Prostate gland (tissue), 2 donors: ENCODE data around the gene WDFY4. TPM values are rescaled to one million over a fixed set of nuclear protein-coding genes. Genes with fewer than 3 reads are reported as not detected.

Experiments
- DNase-seq: peaks from one replicate; pipeline ENCODE4 v3.0.0-alpha.2; 2019; ENCODE audit warnings: low spot score
- H3K27ac ChIP-seq, 2 donors: fragments of 200-600 bp; sonication (generic); 2 replicates each; pipeline ENCODE4 v1.5.1; 2017 to 2019
- H3K27me3 ChIP-seq: fragments of 200-600 bp; sonication (generic); replicated peaks from 2 replicates; pipeline ENCODE4 v1.5.1; 2019; ENCODE audit not compliant: insufficient read depth
- H3K36me3 ChIP-seq, 2 donors: fragments of 200-600 bp; sonication (generic); 1 replicate in 1 of 2; 2 replicates in 1 of 2; pipeline versions ENCODE4 v1.5.1 to v1.8.1; 2017 to 2019
- H3K4me1 ChIP-seq: fragments of 200-600 bp; sonication (generic); replicated peaks from 2 replicates; pipeline ENCODE4 v1.5.1; 2019
- H3K4me3 ChIP-seq, 2 donors: fragments of 200-600 bp; sonication (generic); 2 replicates each; pipeline ENCODE4 v1.5.1; 2017 to 2019
- H3K9me3 ChIP-seq: fragments of 200-600 bp; sonication (generic); 2 replicates; pipeline ENCODE4 v1.5.1; 2017
- POLR2A ChIP-seq: fragments of 450-650 bp; IDR thresholded peaks from one replicate; pipeline ENCODE4 v1.6.1; 2016; ENCODE audit warnings: antibody characterized with exemption, mild to moderate bottlenecking
- POLR2AphosphoS5 ChIP-seq: sonication (generic); formaldehyde crosslinking; IDR thresholded peaks from one replicate; pipeline ENCODE4 v1.6.1; 2017; ENCODE audit warnings: antibody characterized with exemption
- WGBS: methylation state at CpG from one replicate; pipeline ENCODE4 v1.1.5; 2018; 5-methylcytosine and 5-hydroxymethylcytosine counted together
- intact Hi-C: fragments of 100-400 bp; cut with DNase I; formaldehyde crosslinking; loops from one replicate; pipeline ENCODE4 v1.14.2; 2022
- total RNA-seq, 2 donors: library from RNA; depleted of rRNA; stranded (reverse); fragments of >200 nt; gene quantifications; one replicate each; pipeline ENCODE4 v1.1.0, GENCODE V29; 2016
- TF ChIP-seq, protein P1 (sequence below), 4 experiments: fragments of 200-600 bp in 2 of 4; fragments of 450-650 bp in 2 of 4; sonication (generic) in 2 of 4; IDR thresholded peaks; 1 replicate in 3 of 4; 2 replicates in 1 of 4; pipeline ENCODE4 v1.5.1; 2016 to 2019; ENCODE audit warnings: antibody characterized with exemption in 4 of 4, mild to moderate bottlenecking in 2 of 4, moderate library complexity in 2 of 4

WDFY4 gene
- total RNA-seq, 2 donors from 2014 or later: 0.59 to 5.7 TPM

DNA sequence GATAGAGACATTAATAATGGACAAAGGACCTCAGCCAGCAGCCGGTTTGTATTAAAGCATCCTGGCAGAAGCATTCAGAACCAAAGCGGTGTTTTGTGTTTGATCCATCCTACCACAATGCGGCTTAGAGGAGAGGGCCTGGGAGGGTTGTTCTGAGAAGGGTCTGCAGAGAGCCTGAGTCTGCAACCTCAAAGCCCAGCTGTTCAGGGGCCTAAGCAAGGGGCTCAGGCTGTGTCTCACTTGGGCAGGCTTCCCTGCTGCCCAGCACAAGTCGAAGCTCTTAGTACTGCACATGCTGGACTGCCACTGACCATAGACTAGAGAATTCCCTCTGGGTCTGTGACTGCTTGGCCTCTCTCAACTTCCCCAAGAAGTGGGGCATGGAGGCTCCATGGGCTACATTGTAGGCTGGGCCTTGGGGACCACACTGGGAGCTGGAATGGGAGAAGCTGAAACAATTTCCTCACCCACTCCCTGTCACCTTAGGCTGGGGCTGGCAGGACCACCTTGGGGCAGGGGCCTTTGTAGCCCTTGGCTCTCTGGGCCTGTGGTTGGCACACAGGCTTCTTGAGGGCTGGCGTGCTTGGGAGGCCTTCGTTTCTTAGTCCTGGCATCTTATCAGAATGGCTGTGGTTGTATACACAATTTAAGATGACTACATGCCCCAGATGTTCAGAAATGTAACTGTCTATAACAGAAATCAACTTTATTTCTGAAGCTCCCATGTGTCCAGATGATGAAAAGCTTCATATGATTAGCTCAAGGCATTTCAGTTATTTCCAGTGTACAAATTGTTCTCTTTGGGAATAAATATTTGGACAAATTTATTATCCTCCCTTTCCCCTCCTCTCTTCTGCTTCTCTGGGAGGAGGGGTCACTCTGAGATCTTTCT, 210.5 kb downstream of the WDFY4 start:
- Histone ChIP-seq H3K4me1 (no peaks in the 10 kb centered on the region), H3K27me3 (no peaks in the 10 kb centered on the region), H3K36me3 (no peaks in the 10 kb centered on the region), H3K27ac (peak overlapping the region; percentile 15 to 33), H3K4me3 (no peak overlapping the region), H3K9me3 (no peaks in the 10 kb centered on the region)
- intact Hi-C loops: no loop called here
- DNase-seq: no peak
- 80% methylated on average over 6 of the region's 6 CpGs for WGBS
- TF ChIP-seq, protein P1, sequence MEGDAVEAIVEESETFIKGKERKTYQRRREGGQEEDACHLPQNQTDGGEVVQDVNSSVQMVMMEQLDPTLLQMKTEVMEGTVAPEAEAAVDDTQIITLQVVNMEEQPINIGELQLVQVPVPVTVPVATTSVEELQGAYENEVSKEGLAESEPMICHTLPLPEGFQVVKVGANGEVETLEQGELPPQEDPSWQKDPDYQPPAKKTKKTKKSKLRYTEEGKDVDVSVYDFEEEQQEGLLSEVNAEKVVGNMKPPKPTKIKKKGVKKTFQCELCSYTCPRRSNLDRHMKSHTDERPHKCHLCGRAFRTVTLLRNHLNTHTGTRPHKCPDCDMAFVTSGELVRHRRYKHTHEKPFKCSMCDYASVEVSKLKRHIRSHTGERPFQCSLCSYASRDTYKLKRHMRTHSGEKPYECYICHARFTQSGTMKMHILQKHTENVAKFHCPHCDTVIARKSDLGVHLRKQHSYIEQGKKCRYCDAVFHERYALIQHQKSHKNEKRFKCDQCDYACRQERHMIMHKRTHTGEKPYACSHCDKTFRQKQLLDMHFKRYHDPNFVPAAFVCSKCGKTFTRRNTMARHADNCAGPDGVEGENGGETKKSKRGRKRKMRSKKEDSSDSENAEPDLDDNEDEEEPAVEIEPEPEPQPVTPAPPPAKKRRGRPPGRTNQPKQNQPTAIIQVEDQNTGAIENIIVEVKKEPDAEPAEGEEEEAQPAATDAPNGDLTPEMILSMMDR (IDR thresholded peaks at IDR 0.05): no peak
- TF ChIP-seq POLR2A (no peak), POLR2AphosphoS5 (no peak)

DNA sequence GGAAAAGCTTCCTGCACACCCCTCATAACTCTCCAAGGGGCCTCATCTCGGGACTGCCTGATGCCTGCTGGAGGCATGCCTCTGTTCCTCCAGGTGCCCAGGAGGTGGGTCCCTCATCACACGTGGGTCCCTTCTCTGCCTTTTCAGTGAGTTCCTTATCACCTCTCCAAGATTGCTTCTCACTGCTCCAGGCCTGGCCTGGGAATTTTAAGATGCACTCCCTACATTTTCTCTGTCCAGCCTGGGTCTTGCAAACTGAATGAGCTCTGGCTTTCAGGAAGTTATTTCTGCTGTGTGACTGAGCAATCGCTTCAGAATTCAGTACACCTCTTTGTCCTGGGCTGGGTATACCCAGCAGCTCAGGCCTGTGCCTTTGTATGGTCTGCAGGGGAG, 211.1 kb downstream of the WDFY4 start:
- Histone ChIP-seq H3K27ac (peak overlapping the region in 1 of 2 donors; percentile 31), H3K4me3 (no peak overlapping the region), H3K9me3 (no peaks in the 10 kb centered on the region), H3K4me1 (no peaks in the 10 kb centered on the region), H3K27me3 (no peaks in the 10 kb centered on the region), H3K36me3 (no peaks in the 10 kb centered on the region)
- 38% methylated on average over 3 of the region's 3 CpGs for WGBS
- TF ChIP-seq, protein P1 (IDR thresholded peaks at IDR 0.05): no peak
- TF ChIP-seq POLR2A (no peak), POLR2AphosphoS5 (no peak)
- intact Hi-C loops: no loop called here
- no peak for DNase-seq

DNA sequence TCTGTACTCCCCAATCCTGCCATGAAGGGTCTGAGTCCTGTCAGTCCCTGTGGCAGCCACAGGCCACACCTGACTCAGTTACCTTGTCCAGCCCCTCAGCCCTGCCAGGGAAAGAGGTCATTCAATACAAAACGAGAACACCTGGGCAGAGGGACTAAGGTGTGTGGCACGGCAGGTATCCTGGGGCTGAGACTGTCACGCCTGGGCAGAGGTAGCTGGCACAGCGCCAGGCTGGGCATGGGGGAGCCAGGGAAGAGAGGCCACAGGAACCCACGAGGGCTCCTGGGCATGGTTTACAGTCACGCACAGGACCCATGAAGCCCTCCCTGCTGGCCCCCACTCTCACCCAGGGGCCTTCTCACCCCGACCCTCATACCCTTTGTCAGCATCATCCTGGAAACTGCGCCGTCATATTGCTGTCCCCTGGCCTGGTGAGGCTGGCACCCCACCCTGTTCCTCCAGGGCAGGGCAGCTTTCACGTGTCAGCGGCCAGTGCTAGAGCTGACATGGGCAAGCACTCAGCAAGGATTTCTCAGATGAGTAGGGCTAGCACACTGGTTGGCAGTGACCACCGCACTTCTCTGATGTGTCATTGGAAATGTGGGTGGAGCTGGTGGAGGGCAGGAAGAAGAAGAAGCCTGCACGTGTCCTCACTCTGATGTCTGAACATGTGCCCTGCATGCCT, 212.2 kb downstream of the WDFY4 start:
- no peak for DNase-seq
- H3K36me3 ChIP-seq: no peaks in the 10 kb centered on the region
- intact Hi-C loops: no loop called here
- H3K27ac ChIP-seq: peak overlapping the region; percentile 13 to 31
- H3K4me3 ChIP-seq: no peak overlapping the region
- 72% methylated on average over 13 of the region's 13 CpGs for WGBS
- H3K9me3 ChIP-seq: no peaks in the 10 kb centered on the region
- no peak for TF ChIP-seq POLR2AphosphoS5
- TF ChIP-seq, protein P1 (IDR thresholded peaks at IDR 0.05): no peak
- TF ChIP-seq POLR2A: no peak
- no peaks in the 10 kb centered on the region for H3K4me1 ChIP-seq
- no peaks in the 10 kb centered on the region for H3K27me3 ChIP-seq

DNA sequence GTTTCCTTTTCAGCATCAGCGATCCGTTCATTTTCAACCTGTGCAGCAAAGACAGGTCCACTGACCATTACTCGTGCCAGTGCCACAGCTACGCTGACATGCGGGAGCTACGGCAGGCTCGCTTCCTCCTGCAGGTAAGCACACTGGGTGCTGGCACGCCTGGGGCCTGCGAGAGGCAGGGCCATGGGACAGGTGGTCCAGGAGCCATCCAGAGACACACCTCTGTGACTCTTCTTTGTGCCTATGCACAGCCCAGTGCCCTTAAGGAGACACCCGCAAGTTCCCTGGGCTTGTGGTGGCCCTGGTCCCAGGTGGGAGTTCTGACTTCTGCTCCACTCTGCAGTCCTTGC, 212.7 kb downstream of the WDFY4 start:
- DNase-seq: no peak
- Histone ChIP-seq H3K36me3 (no peaks in the 10 kb centered on the region), H3K27me3 (no peaks in the 10 kb centered on the region), H3K4me1 (no peaks in the 10 kb centered on the region), H3K9me3 (no peaks in the 10 kb centered on the region), H3K4me3 (no peak overlapping the region), H3K27ac (no peak overlapping the region)
- intact Hi-C loops: no loop called here
- no peak for TF ChIP-seq POLR2A
- TF ChIP-seq POLR2AphosphoS5: no peak
- TF ChIP-seq, protein P1 (IDR thresholded peaks at IDR 0.05): no peak
- WGBS: 98% methylated on average over 10 of the region's 10 CpGs

DNA sequence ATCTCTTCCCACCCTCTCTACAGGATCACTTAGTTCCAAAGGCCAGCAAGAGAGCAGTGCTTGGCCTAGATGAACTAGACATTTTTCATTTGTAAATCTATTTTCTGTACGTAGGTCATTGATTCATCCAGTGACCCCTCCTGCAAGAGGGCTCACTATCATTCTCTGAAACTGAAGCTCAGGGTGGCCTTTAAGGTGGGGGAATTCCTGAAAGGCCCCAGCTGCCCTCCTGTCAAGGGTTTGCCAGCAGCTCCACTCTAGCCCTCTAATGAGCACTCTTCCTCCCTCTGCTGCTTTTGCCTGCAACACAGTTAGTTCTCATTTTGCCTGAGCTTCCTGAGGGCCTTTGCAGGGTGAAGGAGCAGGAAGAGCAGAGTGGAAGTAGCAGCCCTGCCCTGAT, 213.8 kb downstream of the WDFY4 start:
- intact Hi-C loops: no loop called here
- no peak overlapping the region for H3K4me3 ChIP-seq
- WGBS: 100% methylated on average over 1 of the region's 1 CpG
- H3K4me1 ChIP-seq: no peaks in the 10 kb centered on the region
- no peak for DNase-seq
- no peaks in the 10 kb centered on the region for H3K9me3 ChIP-seq
- TF ChIP-seq POLR2A: no peak
- TF ChIP-seq POLR2AphosphoS5: no peak
- TF ChIP-seq, protein P1 (IDR thresholded peaks at IDR 0.05): no peak
- H3K27me3 ChIP-seq: no peaks in the 10 kb centered on the region
- no peaks in the 10 kb centered on the region for H3K36me3 ChIP-seq
- no peak overlapping the region for H3K27ac ChIP-seq
